ENCODE data around the gene GPC6. TPM values are rescaled to one million over a fixed set of nuclear protein-coding genes. Genes with fewer than 3 reads are reported as not detected.

GPC6 gene
- total and polyA plus RNA-seq, 2 donors (not counting 3 experiments of a cell fraction or from before 2014, with no cell fraction given): 0.01 TPM; not detected in 1

DNA sequence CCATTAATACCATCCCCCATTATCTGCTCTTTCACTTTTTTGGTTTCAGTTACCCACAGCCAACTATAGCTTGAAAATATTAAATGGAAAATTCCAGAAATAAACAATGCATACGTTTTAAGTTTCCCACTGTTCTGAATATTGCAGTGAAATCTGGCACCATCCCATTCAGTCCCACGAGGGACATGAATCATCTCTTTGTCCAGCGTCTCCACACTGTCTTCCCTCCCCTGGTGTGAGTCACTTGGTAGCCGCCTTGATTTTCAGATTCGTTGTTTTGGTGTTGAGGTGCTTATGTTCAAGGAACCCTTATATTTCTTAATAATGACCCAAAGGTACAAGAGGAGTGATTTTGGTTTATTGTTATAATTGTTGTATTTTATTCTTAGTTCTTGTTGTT is 1006.8 kb downstream of the GPC6 start:
- intact Hi-C loops (cut with micrococcal nuclease): loop anchor here (5.0 kb wide), 1 partner anchor 79 kb away; no protein-coding TSS in a partner anchor
- CTCF ChIA-PET: no interaction called here
- Histone ChIP-seq H3K27me3 (ENCODE audit: control insufficient read depth in 2 of 2, insufficient read depth in 2 of 2, low read length in 2 of 2) (no peaks in the 10 kb centered on the region), H3K9me3 (replicated peaks; ENCODE audit: control insufficient read depth, insufficient read depth, low read length) (no peaks in the 10 kb centered on the region), H3K9me1 (replicated peaks; ENCODE audit: control insufficient read depth, extremely low read depth, insufficient read depth, low read length) (no peaks in the 10 kb centered on the region), H2AFZ (ENCODE audit: low read depth, low read length) (no peak overlapping the region), H4K20me1 (replicated peaks; ENCODE audit: control insufficient read depth, extremely low read depth, insufficient read depth, low read length) (no peaks in the 10 kb centered on the region), H3K4me3 (replicated peaks in 1 of 3; ENCODE audit: insufficient read depth in 1 of 3, low read depth in 1 of 3, low read length in 3 of 3) (no peak overlapping the region), H3K9ac (replicated peaks; ENCODE audit: extremely low read depth, insufficient read depth, low read length) (no peak overlapping the region), H3K79me2 (ENCODE audit: control insufficient read depth, insufficient read depth, low read length) (no peaks in the 10 kb centered on the region), H3K4me2 (ENCODE audit: insufficient read depth, low read length) (no peak overlapping the region), H3K27ac (ENCODE audit: insufficient read depth, low read depth, low read length) (no peak overlapping the region), H3K4me1 (ENCODE audit: control insufficient read depth, extremely low read depth, insufficient read depth, low read length) (no peaks in the 10 kb centered on the region), H3K36me3 (ENCODE audit: control insufficient read depth in 2 of 2, extremely low read depth in 1 of 2, insufficient read depth in 2 of 2, low read length in 2 of 2) (no peaks in the 10 kb centered on the region)
- DNase-seq (ENCODE audit: low read depth, low spot score) (peak; percentile 26), FAIRE-seq (no peak)
- POLR2A ChIA-PET: no interaction called here
- TF ChIP-seq JUN (IDR thresholded peaks at IDR 0.05; ENCODE audit: borderline replicate concordance, insufficient read depth, insufficient read length, low read depth) (peak; percentile 51), FOS (IDR thresholded peaks at IDR 0.05; ENCODE audit: borderline replicate concordance, insufficient read depth, low read length) (peak; percentile 45)
- TF ChIP-seq, protein P1, sequence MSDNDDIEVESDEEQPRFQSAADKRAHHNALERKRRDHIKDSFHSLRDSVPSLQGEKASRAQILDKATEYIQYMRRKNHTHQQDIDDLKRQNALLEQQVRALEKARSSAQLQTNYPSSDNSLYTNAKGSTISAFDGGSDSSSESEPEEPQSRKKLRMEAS (IDR thresholded peaks at IDR 0.05; ENCODE audit: insufficient read depth, insufficient read length): no peak
- dilution Hi-C loops (cut with MboI; ENCODE audit: extremely low pct_ligation_motif_present, low sequenced_read_pairs): no loop called here
- no TSS peak for BruUV-seq (replicated peaks)

DNA sequence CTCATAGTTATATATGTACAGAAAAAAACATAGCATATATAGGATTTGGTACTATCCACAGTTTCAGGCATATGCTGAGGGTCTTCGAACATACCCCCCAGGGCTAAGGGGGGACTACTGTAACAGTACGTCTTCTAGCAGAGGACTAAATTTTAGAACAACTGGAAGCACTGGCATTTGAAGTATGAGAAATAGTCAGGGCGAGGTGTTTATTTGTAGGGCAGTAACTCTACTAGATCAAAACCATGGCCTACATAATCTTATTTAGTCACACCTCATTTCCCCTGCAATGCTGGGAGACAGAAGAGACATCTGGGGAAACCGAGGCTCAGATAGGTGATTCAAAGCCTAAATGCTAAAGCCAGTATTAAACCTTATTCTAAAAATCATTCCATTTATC is 1007.2 kb downstream of the GPC6 start:
- dilution Hi-C loops (cut with MboI; ENCODE audit: extremely low pct_ligation_motif_present, low sequenced_read_pairs): no loop called here
- no peak for FAIRE-seq
- Histone ChIP-seq H3K27me3 (ENCODE audit: control insufficient read depth in 2 of 2, insufficient read depth in 2 of 2, low read length in 2 of 2) (no peaks in the 10 kb centered on the region), H3K4me3 (replicated peaks in 1 of 3; ENCODE audit: insufficient read depth in 1 of 3, low read depth in 1 of 3, low read length in 3 of 3) (no peak overlapping the region), H3K27ac (ENCODE audit: insufficient read depth, low read depth, low read length) (no peak overlapping the region), H3K79me2 (ENCODE audit: control insufficient read depth, insufficient read depth, low read length) (no peaks in the 10 kb centered on the region), H3K36me3 (ENCODE audit: control insufficient read depth in 2 of 2, extremely low read depth in 1 of 2, insufficient read depth in 2 of 2, low read length in 2 of 2) (no peaks in the 10 kb centered on the region), H3K9ac (replicated peaks; ENCODE audit: extremely low read depth, insufficient read depth, low read length) (no peak overlapping the region), H3K4me1 (ENCODE audit: control insufficient read depth, extremely low read depth, insufficient read depth, low read length) (no peaks in the 10 kb centered on the region), H4K20me1 (replicated peaks; ENCODE audit: control insufficient read depth, extremely low read depth, insufficient read depth, low read length) (no peaks in the 10 kb centered on the region), H3K9me1 (replicated peaks; ENCODE audit: control insufficient read depth, extremely low read depth, insufficient read depth, low read length) (no peaks in the 10 kb centered on the region), H2AFZ (ENCODE audit: low read depth, low read length) (no peak overlapping the region), H3K9me3 (replicated peaks; ENCODE audit: control insufficient read depth, insufficient read depth, low read length) (no peaks in the 10 kb centered on the region), H3K4me2 (ENCODE audit: insufficient read depth, low read length) (no peak overlapping the region)
- no peak for DNase-seq (ENCODE audit: low read depth, low spot score)
- intact Hi-C loops (cut with micrococcal nuclease): loop anchor here (5.0 kb wide), 1 partner anchor 78 kb away; no protein-coding TSS in a partner anchor
- CTCF ChIA-PET: no interaction called here
- POLR2A ChIA-PET: no interaction called here
- no peak for TF ChIP-seq MYC (IDR thresholded peaks at IDR 0.05; ENCODE audit: low read depth, low read length)
- TF ChIP-seq FOS (IDR thresholded peaks at IDR 0.05; ENCODE audit: borderline replicate concordance, insufficient read depth, low read length): no peak
- TF ChIP-seq POLR2AphosphoS5 (IDR thresholded peaks at IDR 0.05; ENCODE audit: insufficient read depth, low read depth, low read length): no peak
- no peak for TF ChIP-seq GATA2 (IDR thresholded peaks at IDR 0.05; ENCODE audit: insufficient read depth, insufficient read length, low read depth, low read length)
- TF ChIP-seq, protein P1 (IDR thresholded peaks at IDR 0.05; ENCODE audit: insufficient read depth, insufficient read length): no peak
- no peak for TF ChIP-seq POLR2A (IDR thresholded peaks at IDR 0.05; ENCODE audit: low read depth, low read length)
- no peak for TF ChIP-seq JUN (IDR thresholded peaks at IDR 0.05; ENCODE audit: borderline replicate concordance, insufficient read depth, insufficient read length, low read depth)
- TF ChIP-seq, protein P2, sequence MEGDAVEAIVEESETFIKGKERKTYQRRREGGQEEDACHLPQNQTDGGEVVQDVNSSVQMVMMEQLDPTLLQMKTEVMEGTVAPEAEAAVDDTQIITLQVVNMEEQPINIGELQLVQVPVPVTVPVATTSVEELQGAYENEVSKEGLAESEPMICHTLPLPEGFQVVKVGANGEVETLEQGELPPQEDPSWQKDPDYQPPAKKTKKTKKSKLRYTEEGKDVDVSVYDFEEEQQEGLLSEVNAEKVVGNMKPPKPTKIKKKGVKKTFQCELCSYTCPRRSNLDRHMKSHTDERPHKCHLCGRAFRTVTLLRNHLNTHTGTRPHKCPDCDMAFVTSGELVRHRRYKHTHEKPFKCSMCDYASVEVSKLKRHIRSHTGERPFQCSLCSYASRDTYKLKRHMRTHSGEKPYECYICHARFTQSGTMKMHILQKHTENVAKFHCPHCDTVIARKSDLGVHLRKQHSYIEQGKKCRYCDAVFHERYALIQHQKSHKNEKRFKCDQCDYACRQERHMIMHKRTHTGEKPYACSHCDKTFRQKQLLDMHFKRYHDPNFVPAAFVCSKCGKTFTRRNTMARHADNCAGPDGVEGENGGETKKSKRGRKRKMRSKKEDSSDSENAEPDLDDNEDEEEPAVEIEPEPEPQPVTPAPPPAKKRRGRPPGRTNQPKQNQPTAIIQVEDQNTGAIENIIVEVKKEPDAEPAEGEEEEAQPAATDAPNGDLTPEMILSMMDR (IDR thresholded peaks at IDR 0.05; ENCODE audit: extremely low read depth in 1 of 2, insufficient read depth in 1 of 2, low read depth in 1 of 2, low read length in 2 of 2): no peak
- TF ChIP-seq EZH2 (IDR thresholded peaks at IDR 0.05; ENCODE audit: borderline replicate concordance, low read depth, low read length, severe bottlenecking): no peak
- BruUV-seq (replicated peaks): TSS peak; percentile 52

All from endothelial cell of umbilical vein (primary cell).